Activated gamma-delta T cell (primary cell): ENCODE data around the gene ADCY2.

Experiments used
- DNase-seq: peaks from one replicate; lab custom pipeline; 2025; lab: John Stamatoyannopoulos, UW

ADCY2 gene

DNA sequence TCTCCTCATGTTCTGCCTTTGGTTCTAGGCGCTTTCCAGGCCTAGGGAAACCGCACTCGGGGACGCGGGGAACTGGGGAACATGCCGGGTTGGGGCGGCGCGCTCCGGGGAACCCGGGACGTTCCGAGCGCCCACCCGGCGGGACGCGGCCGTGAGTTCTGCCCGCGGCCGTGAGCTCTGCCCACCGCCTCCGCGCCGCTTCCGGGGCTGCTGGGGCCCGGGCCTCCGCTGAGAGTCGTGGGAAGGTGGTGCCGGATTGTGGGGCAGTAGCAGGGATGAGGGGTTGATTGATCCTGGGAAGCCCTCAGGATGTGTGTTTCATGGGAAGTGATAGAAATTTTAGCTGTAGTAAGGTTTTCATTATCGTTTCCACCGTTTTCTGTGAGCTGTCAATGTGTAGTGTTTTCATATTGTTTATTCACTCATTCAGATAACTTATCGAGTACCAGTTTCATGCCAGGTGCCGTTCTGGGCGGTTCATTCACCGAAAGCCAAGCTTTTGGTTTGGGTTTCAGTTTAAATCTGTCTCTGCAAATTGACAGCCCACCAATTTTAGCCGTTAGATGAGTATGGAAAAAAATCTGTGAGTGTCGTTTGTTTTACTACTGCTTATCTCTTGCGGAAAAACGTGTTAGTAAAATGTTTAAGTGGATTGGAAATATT, 473.7 kb downstream of the ADCY2 start:
- peak; percentile 25 for DNase-seq

DNA sequence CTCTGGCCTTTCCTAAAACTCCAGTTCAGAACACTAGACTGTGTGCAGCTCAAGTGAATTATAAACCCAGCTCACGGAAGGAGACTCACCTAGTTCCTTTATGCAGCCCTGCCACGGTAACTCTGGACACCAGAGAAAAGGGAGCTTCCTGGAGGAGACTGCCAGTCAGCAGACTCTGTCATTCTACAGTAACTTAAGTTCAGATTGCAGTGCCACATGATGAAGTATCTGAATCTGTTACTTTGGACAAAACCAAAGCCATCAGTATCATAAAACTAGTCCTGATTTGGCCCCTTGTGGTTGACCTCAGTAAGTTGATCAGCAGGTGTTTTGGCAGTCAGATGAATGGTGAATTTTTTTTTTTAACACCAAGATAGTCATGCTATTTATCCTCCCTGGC, 475.7 kb downstream of the ADCY2 start:
- no peak for DNase-seq

DNA sequence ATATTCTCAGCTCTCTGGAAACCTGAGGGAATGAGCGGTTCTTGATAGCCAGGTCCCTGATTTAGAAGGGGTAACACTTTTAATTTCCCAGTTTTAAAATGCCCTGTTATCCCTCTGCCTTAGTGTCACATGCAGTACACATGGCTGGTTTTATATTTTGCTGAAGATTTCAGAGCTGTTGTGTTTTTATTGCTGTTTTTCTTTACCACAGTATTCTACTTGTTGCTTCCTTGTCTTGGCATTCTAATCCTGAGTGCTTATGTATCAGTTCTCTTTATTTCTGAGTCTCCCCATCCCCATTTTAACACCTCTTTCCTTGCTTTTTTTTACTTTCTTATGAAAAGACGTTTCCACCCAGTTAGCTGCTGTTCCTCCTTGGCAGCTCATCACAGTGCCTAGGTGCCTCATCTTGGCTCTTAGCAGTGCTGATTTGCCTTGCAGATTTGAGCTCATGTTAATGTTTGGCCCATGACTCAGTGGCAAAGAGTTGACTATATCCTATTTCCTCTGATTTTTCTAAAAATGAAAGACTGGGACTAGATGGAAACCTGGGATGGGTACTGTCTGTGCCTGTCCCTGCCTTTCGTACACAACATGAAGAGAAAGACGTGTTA, 476.7 kb downstream of the ADCY2 start:
- DNase-seq: no peak

DNA sequence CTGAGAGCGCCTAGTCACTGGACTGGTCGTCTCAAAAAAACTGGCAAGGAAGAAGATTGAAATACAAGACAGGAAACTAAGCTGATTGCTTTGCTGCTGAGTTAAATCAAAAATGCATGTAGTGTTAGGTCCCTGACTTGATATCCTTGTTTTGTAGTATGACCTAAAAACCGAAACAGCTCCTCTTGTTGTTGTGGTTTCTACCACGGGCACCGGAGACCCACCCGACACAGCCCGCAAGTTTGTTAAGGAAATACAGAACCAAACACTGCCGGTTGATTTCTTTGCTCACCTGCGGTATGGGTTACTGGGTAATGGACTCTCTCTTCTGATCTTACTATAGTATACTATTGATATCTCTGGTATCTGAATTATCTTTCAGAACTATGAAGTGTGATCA, 477.3 kb downstream of the ADCY2 start:
- no peak for DNase-seq

DNA sequence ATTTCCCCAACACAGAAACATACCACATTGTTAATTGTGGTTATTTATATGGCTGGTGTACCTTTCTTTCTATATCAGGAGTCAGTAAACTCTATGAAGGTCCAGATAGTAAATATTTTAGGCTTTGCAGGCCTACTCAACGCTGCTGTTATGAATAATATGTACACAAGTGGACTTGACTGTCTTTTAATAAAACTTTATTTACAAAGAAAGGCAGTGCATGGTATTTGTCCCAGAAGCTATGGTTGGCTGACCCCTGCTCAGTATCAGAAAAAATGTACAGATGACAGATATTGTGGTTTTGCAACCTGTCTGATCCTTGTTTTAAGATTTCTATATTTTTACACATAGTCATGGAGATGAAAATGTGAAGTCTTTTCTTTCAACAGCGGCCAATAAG, 478.7 kb downstream of the ADCY2 start:
- no peak for DNase-seq

GRCh38 chr5:7875151-7875550, 479.2 kb downstream of the ADCY2 start:
- DNase-seq: no peak

- no peak for DNase-seq
Measured at GRCh38 chr5:7876867-7877266, 480.9 kb downstream of the ADCY2 start.

- no peak for DNase-seq
Measured at GRCh38 chr5:7877851-7878250, 481.9 kb downstream of the ADCY2 start.

DNA sequence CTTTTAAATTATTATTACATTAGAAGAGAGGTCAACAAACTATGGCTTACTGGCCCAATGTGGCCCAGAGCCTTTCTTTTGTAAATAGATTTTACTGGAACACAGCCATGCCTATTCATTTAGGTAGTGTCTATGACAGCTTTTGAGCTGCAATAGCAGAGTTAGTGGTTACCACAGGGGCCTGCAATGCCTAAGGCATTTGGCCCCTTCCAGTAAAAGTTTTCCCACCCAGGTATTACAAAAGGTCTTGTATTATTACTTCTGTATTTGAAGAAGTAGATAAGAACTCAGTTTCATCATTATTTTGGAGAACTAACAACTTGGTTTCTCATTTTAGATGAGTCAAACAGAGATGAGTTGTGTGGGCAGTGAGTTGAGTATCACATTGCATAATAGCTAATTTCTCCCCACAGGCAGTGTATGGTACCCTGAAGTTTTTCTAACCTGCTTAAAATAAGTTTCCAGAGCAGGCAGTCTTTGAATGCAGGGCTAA, 482.5 kb downstream of the ADCY2 start:
- no peak for DNase-seq
